HG02763 (cell line): ENCODE data around the gene CPT1A.

Source experiments
- ATAC-seq: cut with Tn5 transposase; IDR thresholded peaks from one replicate; pipeline ENCODE4 v1.9.1; 2021; ENCODE audit warnings: mild to moderate bottlenecking, moderate library complexity; ENCODE audit not compliant: unreplicated experiment

CPT1A gene

DNA sequence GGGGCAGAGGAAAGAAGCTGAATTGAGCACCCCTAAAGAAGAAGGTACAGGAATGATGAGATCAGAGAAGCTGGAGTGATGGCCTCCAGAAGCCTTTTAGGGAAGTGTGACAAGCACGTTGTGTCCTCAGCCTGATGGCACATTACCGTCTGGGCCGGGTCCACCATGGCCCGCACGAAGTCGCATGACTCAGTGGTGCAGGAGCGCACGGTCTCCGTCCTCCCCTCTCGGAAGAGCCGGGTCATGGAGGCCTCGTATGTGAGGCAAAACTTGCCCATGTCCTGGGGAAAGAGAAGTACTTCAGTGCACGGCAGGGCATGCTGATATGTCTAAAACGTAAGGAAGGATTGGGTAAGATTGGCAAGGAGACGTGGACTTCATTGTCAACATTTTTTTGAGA, 79.2 kb downstream of the CPT1A start:
- no peak for ATAC-seq

DNA sequence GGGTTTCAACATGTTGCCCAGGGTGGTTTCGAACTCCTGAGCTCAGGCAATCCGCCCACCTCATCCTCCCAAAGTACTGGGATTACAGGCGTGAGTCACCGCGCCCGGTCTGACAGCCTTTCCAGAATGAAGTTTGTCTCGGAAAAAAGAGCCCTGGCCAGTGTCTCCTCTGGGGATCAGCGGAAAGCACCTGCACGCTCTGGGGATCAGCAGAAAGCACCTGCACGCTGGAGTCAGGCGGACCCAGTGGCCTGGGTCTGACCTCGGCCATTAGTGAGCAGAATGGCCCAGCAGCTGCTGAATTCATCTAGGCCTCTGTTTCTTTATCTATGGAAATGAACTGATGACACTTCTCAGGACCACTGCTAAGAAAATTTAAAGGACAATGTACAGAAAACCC, 79.9 kb downstream of the CPT1A start:
- no peak for ATAC-seq

DNA sequence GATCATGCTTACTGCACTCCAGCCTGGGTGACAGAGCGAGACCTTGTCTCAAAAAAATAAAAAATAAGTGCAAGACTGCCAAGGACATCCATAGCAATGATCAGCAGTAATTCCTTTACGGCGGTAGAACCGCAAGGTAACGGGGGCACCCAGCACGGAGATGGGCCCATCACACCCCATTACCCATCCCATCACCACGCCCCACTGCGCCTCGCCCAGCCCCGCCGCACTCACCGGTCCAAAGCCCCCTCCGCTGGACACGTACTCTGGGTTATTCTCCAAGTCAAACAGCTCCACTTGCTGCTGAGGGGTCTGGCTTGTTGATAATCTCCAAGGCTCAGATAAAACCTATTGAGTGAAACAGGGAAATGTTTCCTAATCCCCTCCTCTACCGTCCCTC, 81.7 kb downstream of the CPT1A start:
- no peak for ATAC-seq

DNA sequence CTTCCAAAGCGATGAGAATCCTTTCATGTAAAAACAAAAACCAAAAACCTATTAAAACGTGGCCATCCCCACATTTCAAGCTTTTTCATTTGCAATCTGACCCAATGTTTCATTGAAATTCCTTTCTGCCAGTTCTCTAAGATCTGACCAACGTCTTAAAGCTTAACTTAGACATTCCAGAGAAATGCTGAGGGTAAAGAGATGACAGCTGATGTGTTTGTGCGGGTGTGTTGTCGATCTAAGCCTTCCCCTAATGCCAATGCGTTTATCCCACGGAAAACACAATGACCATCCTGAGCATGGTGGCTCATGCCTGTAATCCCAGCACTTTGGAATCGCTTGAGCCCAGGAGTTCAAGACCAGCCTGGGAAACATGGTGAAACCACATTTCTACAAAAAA, 84.0 kb downstream of the CPT1A start:
- ATAC-seq: no peak

DNA sequence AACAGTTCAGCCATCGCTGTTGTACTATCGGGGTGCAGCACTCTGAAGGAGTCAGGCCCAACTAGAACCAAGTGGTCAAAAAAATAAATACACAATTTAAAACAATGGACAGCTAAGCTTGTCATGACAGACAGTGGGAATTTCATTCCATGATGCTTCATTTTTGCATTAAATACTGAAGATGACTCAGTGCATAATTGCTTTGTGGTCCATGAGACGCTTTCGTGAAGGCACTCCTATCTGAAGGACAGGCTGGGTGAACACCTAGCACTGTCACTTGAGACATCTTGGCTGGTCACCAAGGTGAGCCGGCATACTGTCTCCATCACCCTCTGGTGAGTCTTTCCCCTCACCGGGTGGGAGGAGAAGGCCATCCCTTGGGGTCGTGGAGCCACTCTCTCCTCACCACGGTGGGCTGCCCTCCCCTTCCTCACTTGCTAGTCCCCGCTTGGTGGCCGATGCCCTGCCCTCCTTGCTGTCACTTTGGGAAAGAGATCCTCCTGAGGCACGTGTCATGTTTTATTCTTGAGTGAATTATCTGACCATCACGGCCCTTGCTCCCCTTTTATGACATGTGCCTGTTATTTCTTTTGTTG, 85.4 kb downstream of the CPT1A start:
- ATAC-seq: no peak

DNA sequence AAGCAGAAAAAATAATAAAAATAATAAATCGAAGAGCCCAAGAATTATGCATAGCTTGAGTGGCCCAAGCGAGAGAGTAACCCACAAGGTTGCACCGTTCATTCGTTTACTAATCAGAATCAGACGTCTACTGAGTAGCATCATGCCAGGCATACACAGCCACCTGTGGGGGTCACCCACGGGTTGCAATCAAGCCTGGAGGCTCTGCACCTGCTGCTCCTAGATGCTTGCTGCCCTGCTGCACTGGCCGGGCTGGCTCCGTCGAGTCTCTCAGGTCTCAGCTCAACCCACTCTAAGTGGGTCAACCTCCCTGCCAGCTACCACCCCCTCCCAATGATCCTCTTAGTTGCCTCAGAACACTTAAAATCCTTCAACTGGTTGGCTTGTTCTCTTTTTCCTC, 88.4 kb downstream of the CPT1A start:
- ATAC-seq: no peak

DNA sequence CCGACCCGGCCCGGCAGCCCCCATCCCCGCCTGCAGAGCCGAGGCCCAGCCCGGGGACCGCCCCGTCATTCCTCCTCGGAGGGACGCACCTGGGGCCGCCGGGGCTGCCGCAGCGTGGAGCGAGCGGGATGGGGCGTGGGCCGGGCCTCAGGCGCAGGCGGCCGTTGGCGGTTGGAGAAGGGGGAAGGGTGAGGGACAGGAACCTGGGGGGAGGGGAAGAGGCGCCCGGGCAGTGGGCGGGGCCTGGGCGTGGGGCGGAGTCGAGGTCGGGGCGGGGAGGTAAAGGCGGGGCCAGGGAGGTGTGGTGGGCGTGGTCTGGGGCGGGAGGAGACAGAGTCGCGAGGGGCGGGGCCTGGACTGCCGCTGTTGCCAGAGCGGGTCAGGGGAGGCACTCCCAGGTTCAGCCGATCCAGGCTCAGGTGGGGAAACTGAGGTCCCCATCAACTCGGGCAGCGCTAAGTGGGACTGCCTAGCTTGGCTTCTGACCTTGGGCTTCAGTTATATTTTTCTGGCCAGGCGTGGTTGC, 90.3 kb downstream of the CPT1A start, which contains the start of gene TESMIN:
Gene TESMIN (minus strand): TSS at position 190 of the 526 bp plus-strand sequence. CDS start 860 bp downstream, outside the sequence.
- no peak for ATAC-seq

DNA sequence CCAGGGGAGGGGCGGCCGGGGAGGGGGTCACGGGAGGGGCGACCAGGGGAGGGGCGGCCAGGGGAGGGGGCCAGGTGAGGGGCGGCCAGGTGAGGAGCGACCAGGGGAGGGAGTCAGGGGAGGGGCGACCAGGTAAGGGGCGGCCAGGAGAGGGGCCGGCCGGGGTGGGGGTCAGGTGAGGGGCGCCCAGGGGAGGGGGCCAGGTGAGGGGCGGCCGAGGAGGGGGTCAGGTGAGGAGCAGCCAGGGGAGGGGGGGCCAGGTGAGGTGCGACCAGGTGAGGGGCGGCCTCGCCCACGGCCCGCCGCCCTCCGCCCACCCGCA, 90.8 kb downstream of the CPT1A start:
- no peak for ATAC-seq

DNA sequence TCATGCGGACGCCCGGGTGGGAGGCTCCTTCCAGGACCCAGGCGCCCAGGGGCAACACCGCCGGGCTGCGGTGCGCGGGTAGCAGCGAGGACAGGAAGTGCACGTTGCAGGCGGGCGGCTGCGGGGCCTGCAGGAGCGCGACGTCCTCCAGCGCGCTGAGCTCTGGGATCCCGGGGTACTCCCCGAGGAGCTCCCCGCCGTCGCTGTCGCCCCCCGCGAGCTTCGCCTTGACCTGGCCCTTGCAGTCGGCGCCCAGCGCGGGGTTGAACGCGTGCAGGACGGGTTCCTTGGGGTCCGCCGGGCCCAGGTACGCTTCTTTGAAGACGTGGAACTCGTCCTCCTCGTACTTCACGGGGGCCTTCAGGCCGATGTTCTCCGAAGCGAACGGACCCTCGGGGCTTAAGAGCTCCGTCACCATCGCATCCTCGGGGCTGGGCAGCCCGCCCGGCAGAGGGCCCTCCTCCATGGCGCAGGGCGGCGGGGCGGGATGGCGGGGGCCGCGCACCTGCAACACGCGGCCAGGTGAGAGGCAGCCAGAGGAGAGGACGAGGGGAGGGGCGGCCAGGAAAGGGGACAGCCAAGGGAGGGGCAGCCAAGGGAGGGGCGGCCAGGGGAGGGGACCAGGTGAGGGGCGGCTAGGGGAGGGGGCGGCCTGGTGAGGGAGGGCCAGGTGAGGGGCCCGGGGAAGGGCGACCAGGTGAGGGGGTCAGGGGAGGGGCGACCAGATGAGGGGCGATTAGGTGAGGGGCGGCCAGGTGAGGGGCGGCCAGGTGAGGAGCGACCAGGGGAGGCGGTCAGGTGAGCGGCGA, 91.3 kb downstream of the CPT1A start:
- ATAC-seq: no peak

DNA sequence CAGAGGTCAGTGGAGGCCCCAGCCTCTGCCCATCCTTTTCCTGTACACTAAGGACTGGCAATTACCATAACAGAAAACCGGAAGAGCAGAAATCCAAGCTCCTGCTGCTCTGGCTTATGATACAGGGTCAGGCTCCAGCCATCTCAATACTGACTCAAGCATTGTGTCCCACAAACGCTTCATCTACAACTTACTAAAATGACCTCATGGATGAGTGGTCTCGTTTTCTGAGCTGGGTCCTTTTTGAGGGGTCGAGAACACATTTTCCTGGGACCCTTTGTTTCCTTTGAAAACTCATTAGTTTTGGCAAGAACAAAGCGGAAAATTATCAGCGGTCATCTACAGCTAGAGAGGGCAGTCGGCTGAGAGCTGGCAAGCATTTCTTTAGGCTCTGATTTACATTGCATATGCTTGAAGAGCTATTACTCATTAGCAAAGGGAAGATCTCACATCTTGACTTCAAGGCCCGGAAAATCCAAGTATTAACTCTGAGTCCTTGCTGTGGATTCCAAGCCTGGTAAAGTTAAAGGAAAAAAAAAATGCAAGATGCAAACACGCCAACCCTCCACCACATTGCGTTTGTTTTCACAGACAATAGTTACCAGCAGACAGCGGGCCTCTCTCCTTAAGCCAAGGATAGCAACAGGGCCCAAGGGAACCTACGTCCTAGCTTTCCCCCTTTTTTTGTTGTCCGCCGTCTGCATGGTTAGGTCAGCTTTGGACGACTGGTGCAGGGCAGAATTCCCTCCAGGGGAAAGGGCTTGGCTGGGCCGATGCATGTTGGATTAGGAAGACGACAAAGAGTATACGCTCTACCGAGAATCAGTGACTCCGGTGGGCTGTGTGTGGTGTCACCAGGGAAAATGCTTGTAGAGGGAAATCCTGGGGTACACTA, 92.2 kb downstream of the CPT1A start:
- no peak for ATAC-seq

DNA sequence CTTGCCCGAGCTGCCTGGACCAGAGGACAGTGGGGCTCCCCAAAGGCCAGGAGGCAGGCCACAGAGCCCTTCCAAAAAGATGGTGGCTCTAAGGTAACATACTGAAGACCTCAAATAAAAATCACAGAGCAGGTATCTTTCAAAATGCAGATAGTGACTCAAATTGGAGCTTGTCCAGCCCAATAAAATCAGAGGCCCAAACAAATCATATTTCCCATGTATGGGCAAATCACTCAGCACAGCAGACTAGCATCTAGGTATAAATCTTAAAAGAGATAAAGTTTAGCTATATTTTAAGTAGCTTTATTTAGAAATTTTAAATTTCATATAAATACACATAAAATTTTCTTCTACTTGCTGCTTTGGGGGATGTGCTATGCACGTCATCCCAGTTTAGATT, 93.7 kb downstream of the CPT1A start:
- no peak for ATAC-seq

DNA sequence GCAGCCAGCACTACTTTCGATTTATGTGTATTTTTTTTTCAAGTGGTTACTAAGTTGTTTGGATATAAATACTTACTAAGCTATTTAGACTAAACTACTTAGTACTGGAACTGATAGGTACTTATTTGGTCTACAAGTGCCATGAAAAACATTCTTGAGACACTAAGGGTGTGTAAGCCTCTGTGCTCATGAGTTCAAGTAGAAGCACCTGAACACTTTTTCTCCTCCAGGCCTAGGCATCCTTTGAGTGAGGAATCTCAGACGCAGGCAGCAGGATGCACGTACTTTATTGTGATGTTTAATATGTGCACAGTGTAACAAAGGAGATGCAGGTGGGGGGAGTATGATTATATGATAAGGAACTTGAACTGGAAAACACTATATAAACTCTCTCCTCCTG, 98.2 kb downstream of the CPT1A start:
- no peak for ATAC-seq

DNA sequence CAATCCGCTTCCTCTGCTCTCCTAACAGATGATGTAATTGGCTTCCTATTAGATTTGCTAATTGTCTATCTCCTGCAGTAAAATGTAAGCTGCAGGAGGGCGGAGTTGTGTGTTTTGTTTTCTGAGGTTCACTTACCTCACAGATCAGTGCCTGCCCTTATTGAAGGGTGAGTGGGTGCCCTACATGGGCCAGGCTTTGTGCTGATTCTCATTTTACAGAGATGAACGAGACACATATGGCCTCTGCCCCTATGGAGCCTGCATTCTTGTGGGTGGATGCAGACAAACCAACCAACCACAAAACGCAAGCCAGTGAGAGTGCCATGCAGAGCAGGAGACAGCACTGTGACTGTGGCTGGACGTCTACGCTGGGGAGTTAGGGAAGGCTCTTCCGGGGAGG, 100.3 kb downstream of the CPT1A start:
- no peak for ATAC-seq

DNA sequence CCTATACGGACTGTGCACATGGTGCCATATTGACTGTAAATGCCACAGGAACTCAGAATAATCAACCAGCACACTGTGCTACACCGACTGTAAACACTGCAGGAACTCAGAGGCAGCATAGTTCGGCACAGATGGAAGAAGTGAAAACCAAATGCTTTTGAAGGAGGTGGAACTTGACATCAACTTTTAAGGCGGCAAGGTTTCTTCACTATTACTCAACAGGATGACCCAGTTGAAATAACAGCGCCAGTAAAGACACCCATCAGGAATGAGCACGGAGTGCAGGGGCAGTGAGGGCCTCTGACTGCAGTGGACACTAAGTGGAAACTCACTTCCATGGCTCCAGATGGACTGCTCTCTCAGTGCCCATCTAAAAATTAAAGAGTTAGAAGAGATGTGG, 106.1 kb downstream of the CPT1A start:
- no peak for ATAC-seq

DNA sequence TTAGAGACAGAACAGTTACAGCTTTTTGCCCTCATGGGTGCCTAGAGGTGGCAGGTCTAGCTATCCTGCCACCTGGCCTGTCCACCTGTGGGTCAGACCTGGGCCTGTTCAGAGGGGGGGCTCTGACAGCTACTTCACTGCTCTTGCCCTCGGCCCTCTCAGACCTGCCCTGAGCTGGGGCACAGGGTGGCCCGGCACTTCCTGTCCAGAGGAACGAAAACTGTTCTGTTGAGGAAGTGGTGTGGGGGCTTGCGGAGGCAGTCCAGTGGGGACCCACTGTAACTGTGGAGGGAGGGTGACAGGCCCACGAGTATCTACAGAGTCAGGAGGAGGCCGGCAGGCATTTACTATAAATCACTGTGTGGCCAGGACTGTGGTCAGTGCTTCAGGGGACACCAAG, 106.6 kb downstream of the CPT1A start:
- no peak for ATAC-seq

DNA sequence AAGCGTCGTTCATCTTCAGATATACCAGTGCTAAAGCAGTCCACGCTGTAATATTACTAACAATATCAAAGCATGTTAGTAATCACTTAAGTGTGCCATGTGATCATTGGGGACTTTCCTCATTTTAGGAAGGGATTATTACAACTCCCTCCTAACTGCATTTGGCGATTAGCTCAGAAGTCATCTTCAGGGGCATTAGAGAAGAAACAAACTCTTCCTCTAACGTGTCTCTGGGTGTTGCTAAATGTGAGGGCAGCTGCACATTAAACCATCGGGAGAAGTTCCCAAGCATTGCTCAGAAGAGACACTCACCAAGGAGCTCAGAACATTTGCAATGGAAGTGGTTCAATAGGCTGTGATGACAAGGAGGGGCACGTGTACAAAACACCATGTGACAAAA, 107.6 kb downstream of the CPT1A start:
- no peak for ATAC-seq

DNA sequence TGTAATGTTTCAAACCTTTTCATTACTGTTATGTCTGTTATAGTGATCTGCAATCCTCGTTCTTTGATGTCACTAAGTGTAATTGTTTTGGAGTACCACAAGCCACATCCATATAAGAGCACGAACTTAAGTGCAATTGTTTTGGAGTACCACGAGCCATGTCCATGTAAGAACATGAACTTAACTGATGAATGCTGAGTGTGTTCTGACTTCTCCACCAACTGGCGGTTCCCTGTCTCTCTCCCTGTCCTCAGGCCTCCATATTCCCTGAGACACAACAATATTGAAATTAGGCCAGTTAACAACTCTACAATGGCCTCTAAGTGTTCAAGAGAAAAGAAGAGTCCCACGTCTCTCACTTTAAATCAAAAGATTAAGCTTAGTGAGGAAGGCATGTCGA, 113.9 kb downstream of the CPT1A start:
- no peak for ATAC-seq

DNA sequence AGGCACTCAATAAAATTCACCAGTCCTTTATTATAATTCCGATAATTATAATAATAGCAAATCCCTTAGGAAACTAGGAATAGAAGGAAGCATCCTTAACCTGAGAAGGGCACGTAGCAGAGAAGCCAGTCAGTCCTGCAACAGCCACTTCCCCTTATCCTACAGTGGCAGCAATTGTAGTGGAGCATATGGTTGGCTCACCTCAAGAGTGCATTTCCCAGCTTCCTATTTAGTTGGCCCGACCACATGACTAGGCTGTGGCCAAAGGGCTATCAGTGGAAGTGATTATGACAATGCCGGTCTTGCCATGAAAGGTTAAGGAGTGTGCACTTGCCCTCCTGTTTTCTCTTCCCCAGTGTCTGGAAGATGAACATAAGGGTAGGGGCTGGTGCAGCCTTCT, 117.4 kb downstream of the CPT1A start:
- no peak for ATAC-seq

DNA sequence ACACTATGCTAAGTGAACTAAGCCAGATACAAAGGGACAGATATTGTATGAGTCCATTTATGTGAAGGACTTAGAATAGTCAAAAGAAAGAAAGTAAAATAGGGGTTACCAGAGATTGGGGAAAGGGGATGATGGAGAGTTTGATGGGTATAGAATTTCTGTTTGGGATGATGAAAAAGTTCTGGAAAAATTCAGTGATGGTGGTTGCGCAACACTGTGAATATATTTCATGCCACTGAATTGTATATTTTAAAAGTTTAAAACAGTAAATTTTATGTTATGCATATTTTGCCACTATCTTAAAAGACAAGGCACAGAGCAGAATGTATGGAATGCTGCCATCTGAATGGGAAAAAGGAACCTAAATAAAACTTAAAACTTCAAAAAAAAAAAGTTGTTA, 119.6 kb downstream of the CPT1A start:
- ATAC-seq: no peak

DNA sequence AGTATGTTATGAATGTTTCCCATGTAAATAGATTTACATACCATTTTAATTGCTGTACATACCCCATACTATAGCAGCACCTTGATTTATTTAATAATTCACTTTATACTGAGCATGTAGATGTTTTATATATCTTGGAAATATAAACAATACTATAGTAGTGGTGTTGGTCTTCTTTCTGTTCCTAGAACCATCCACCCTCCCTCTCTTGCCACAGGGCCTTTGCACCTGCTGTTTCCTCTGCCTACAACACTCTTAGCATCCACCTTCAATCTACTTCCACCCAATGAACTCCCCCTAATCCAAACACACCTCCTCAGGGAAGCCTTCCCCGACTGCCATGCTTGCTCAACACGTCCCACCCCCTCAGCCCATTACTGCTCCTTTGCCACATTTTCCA, 120.6 kb downstream of the CPT1A start:
- no peak for ATAC-seq

DNA sequence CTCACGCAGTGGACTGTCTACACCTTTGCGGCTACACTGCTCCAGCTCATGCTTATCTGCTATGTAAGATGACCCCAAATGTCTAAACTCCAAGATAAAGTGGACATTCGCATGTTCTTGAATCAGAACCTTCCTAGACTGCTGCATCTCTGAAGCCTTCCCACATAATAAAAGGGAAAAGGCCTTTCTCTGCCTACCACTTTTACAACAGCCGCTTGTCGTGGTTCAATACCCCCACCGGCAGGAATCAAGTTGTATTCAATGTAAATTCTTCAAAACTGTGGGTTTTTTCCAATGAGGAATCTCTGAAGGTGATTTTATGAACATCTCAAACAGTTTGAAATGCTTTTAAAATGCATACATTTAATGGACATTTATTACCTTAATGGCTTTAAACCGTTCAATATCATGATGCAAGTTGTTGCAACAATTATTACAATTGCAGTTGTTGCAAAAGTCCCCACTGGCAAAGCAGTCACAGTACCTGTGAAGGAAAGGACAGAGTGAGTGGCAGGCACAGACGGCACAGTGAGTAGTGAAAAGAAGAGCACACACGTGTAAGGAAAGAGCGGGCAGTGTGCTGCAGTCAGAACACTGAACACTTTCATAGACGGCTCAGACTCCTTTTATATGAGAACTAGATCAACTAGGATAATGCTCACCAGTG, 126.1 kb downstream of the CPT1A start:
- no peak for ATAC-seq
